ENCODE measurements around the gene SAXO2.
"Not testable (repeated sequence)": the region's sequence is repeated elsewhere in the genome, so short reads cannot be mapped to it uniquely, and the experiment has no call there.

The SAXO2 gene

GRCh38 chr15:82307714-82308081 lies 45.1 kb downstream of the SAXO2 start:
- H3K9me3 ChIP-seq (ENCODE audit: severe bottlenecking): no peaks in the 10 kb centered on the region
- DNase-seq: no peak
- no peaks in the 10 kb centered on the region for H3K27me3 ChIP-seq (ENCODE audit: insufficient read depth, low read depth, severe bottlenecking)
- no peaks in the 10 kb centered on the region for H3K36me3 ChIP-seq
- no peak overlapping the region for H3K4me3 ChIP-seq (ENCODE audit: low read depth, low read length)
- no peak overlapping the region for H3K27ac ChIP-seq
- TF ChIP-seq CTCF (IDR thresholded peaks at IDR 0.05; ENCODE audit: low read depth, low read length): no peak

- no peak for TF ChIP-seq CTCF (IDR thresholded peaks at IDR 0.05; ENCODE audit: low read depth, low read length)
- Histone ChIP-seq H3K27ac (no peak overlapping the region), H3K27me3 (ENCODE audit: insufficient read depth, low read depth, severe bottlenecking) (no peaks in the 10 kb centered on the region), H3K4me3 (ENCODE audit: low read depth, low read length) (no peak overlapping the region), H3K9me3 (ENCODE audit: severe bottlenecking) (no peaks in the 10 kb centered on the region), H3K36me3 (no peaks in the 10 kb centered on the region)
- DNase-seq: no peak
Observed at GRCh38 chr15:82309802-82310201, 47.2 kb downstream of the SAXO2 start.

GRCh38 chr15:82311321-82311720 lies 48.7 kb downstream of the SAXO2 start:
- H3K9me3 ChIP-seq (ENCODE audit: severe bottlenecking); H3K4me3 ChIP-seq (ENCODE audit: low read depth, low read length); H3K36me3 ChIP-seq; H3K27me3 ChIP-seq (ENCODE audit: insufficient read depth, low read depth, severe bottlenecking); H3K27ac ChIP-seq; DNase-seq: not testable (repeated sequence)

GRCh38 chr15:82312586-82313349 lies 50.1 kb downstream of the SAXO2 start:
- peak; percentile 42 for DNase-seq
- H3K4me3 ChIP-seq (ENCODE audit: low read depth, low read length): no peak overlapping the region
- no peaks in the 10 kb centered on the region for H3K27me3 ChIP-seq (ENCODE audit: insufficient read depth, low read depth, severe bottlenecking)
- H3K9me3 ChIP-seq (ENCODE audit: severe bottlenecking): no peaks in the 10 kb centered on the region
- 0 out of 2 replicates have a peak, but pooled peaks have one; percentile 12 for TF ChIP-seq CTCF (IDR thresholded peaks at IDR 0.05; ENCODE audit: low read depth, low read length)
- no peak overlapping the region for H3K27ac ChIP-seq
- H3K36me3 ChIP-seq: no peaks in the 10 kb centered on the region

GRCh38 chr15:82313446-82313845 lies 50.8 kb downstream of the SAXO2 start:
- no peaks in the 10 kb centered on the region for H3K27me3 ChIP-seq (ENCODE audit: insufficient read depth, low read depth, severe bottlenecking)
- no peak overlapping the region for H3K4me3 ChIP-seq (ENCODE audit: low read depth, low read length)
- DNase-seq: no peak
- no peaks in the 10 kb centered on the region for H3K36me3 ChIP-seq
- H3K27ac ChIP-seq: no peak overlapping the region
- H3K9me3 ChIP-seq (ENCODE audit: severe bottlenecking): no peaks in the 10 kb centered on the region
- no peak for TF ChIP-seq CTCF (IDR thresholded peaks at IDR 0.05; ENCODE audit: low read depth, low read length)

GRCh38 chr15:82313951-82314768 lies 51.5 kb downstream of the SAXO2 start:
- DNase-seq; H3K27me3 ChIP-seq (ENCODE audit: insufficient read depth, low read depth, severe bottlenecking); H3K9me3 ChIP-seq (ENCODE audit: severe bottlenecking); H3K27ac ChIP-seq; H3K4me3 ChIP-seq (ENCODE audit: low read depth, low read length); H3K36me3 ChIP-seq: not testable (repeated sequence)

Data from WERI-Rb-1 (cell line).